ENCODE results near the gene TM4SF1.

Gene TM4SF1

GRCh38 chr3:149377408-149378364, at the start of gene TM4SF1:
TM4SF1 (minus strand) TSS chr3:149377649; CDS start chr3:149377547, 102 bp downstream.
- peak within 1 kb of the TSS; percentile 57 for H3K4me3 ChIP-seq (ENCODE audit: control insufficient read depth, low read depth, low read length)
- TF ChIP-seq CTCF (conservative IDR thresholded peaks at IDR 0.05; ENCODE audit: control insufficient read depth, insufficient read depth, low read depth, low read length): no peak
- peak; percentile 95 for DNase-seq (ENCODE audit: low read depth)

- TF ChIP-seq CTCF (conservative IDR thresholded peaks at IDR 0.05; ENCODE audit: control insufficient read depth, insufficient read depth, low read depth, low read length): no peak
- H3K4me3 ChIP-seq (ENCODE audit: control insufficient read depth, low read depth, low read length): no peak overlapping the region
- DNase-seq (ENCODE audit: low read depth): no peak
These were observed 48.9 kb upstream of the TM4SF1 start for GRCh38 chr3:149426325-149426724.

- no peak for DNase-seq (ENCODE audit: low read depth)
- H3K4me3 ChIP-seq (ENCODE audit: control insufficient read depth, low read depth, low read length): no peak overlapping the region
- TF ChIP-seq CTCF (conservative IDR thresholded peaks at IDR 0.05; ENCODE audit: control insufficient read depth, insufficient read depth, low read depth, low read length): no peak
These were observed 47.5 kb upstream of the TM4SF1 start for GRCh38 chr3:149424918-149425317.

- no peak for TF ChIP-seq CTCF (conservative IDR thresholded peaks at IDR 0.05; ENCODE audit: control insufficient read depth, insufficient read depth, low read depth, low read length)
- H3K4me3 ChIP-seq (ENCODE audit: control insufficient read depth, low read depth, low read length): no peak overlapping the region
- DNase-seq (ENCODE audit: low read depth): no peak
These were observed 44.3 kb upstream of the TM4SF1 start for GRCh38 chr3:149421764-149422163.

- no peak overlapping the region for H3K4me3 ChIP-seq (ENCODE audit: control insufficient read depth, low read depth, low read length)
- no peak for TF ChIP-seq CTCF (conservative IDR thresholded peaks at IDR 0.05; ENCODE audit: control insufficient read depth, insufficient read depth, low read depth, low read length)
- no peak for DNase-seq (ENCODE audit: low read depth)
These were observed 42.4 kb upstream of the TM4SF1 start for GRCh38 chr3:149419816-149420215.

- TF ChIP-seq CTCF (conservative IDR thresholded peaks at IDR 0.05; ENCODE audit: control insufficient read depth, insufficient read depth, low read depth, low read length): no peak
- DNase-seq (ENCODE audit: low read depth): no peak
- no peak overlapping the region for H3K4me3 ChIP-seq (ENCODE audit: control insufficient read depth, low read depth, low read length)
These were observed 40.3 kb upstream of the TM4SF1 start for GRCh38 chr3:149417727-149418126.
